Measurements from ENCODE around the gene NPAS2.
A peak's percentile ranks its signal among the peaks of the same experiment; 100 is the strongest.

NPAS2 gene

GRCh38 chr2:100887039-100887578, 67.2 kb downstream of the NPAS2 start:
- no peak for DNase-seq

GRCh38 chr2:100887713-100888495, 68.0 kb downstream of the NPAS2 start:
- DNase-seq = no peak

DNA sequence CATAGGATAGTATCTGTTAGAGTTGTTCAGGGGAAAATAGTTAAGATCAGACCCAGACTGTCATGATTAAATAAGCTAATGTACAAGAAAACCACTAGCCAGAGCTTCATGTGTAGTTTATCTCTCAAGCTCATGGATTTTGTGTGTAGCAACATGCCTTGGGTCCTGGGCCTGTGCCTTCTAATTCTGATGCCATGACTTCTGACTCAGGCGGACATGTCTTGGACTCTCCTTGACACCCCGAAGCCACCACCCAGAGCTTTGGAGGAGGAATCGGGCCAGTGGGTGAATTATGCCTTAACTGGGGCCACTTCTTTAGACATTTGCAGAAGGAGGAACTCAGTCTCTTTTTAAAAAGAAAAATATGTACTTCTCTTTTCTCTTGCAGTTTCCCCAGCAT, 68.7 kb downstream of the NPAS2 start:
- DNase-seq = peak in 3 of 4 experiments; percentile 11 to 28 (median 26)

DNA sequence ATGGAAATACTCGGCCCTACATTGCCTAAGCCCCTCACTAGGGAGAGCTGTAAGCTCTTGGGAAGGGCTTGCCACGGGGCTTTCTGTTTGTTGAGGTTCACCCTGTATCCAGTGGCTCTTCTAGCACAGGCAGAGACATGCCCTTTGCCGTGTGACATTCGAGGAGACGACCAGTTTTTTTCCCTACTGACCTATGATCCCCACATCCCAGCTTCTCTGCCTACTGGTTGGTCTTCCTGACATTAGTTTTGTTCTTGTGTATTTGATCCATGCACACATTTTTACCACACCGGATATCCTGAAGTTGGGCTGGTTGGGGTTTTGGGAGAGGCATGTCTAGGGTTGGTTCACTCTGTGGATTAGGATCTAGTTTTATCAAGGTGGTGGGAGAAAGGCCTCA, 69.3 kb downstream of the NPAS2 start:
- no peak for DNase-seq

- DNase-seq = peak; percentile 17 to 50 (median 32)
Observed at GRCh38 chr2:100891906-100892642, 72.1 kb downstream of the NPAS2 start.

DNA sequence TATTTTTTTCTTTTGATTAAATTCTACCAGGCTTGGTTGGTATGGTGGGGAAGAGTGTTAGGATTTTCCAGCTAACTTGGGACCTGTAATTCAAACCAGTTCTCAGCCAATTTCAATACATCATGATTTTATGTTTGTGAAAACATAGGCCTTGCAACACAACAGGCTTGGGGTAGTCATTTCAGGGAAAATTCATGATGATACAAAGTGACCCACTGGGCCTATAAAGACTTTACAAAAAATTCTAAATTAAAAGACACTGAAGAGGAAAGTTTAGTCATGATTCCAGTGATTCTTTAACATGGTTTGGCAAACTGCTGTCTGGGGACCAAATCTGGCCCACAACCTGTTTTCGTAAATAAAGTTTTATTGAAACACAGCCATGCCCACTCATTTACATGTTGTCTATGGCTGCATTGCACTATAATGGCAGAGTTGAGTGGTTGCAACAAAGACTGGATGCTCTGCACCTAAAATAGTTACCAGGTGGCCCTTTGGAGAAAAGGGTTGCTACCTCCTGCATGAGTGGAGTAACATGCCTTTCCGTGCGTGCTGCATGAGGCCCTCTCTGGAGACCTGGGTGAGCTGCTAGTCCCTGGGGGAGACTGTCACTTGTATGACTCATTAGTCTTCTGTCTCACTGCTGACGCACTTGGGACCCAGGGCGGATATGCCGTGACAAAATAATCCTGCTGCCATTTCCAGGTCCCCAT, 73.6 kb downstream of the NPAS2 start:
- no peak for DNase-seq

- DNase-seq = peak in 3 of 4 experiments; percentile 34 to 46 (median 39)
Observed at GRCh38 chr2:100894105-100894795, 74.3 kb downstream of the NPAS2 start.

- no peak for DNase-seq
Observed at GRCh38 chr2:100894796-100895156, 74.8 kb downstream of the NPAS2 start.

GRCh38 chr2:100895402-100895801, 75.5 kb downstream of the NPAS2 start:
- no peak for DNase-seq

DNA sequence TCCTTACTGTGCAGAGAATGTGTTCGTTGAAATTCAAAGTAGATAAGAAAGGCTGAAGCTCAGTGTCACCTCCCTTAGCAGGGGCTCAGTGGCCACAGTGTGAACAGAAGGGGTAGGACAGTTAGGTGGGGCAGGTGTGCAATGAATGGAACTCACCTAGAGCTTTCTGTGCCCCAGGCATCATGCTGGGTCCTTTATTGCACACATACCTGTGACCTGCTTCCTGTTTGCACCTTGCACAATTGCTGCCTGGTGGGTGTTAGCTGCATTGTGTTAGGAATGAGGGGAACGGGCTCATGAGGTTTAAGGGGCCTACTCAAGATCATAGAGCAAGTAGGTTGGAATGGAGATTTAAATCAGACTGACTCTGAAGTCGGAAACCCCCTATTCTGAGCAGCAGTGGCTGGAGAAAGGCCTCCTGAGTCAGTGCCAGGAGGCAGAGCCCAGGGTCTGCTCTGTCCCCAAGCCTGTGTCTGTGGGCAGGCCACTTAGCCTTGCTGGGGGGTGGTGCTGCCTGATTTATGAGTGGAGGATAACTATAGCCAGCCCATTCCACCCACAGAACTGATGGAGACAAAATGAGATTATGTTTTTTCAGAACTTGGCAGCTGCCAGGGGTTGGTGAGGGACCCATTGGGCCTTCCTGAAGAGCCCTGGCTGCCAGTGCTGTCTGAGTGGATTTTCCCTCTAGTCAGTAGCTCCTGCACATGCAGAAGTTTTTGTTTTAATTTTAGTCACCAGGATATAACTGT, 76.2 kb downstream of the NPAS2 start:
- DNase-seq = no peak

- DNase-seq = no peak
Observed at GRCh38 chr2:100898035-100898665, 78.2 kb downstream of the NPAS2 start.

GRCh38 chr2:100900156-100900795, 80.3 kb downstream of the NPAS2 start:
- no peak for DNase-seq

- DNase-seq = no peak
Observed at GRCh38 chr2:100902817-100903405, 83.0 kb downstream of the NPAS2 start.

DNA sequence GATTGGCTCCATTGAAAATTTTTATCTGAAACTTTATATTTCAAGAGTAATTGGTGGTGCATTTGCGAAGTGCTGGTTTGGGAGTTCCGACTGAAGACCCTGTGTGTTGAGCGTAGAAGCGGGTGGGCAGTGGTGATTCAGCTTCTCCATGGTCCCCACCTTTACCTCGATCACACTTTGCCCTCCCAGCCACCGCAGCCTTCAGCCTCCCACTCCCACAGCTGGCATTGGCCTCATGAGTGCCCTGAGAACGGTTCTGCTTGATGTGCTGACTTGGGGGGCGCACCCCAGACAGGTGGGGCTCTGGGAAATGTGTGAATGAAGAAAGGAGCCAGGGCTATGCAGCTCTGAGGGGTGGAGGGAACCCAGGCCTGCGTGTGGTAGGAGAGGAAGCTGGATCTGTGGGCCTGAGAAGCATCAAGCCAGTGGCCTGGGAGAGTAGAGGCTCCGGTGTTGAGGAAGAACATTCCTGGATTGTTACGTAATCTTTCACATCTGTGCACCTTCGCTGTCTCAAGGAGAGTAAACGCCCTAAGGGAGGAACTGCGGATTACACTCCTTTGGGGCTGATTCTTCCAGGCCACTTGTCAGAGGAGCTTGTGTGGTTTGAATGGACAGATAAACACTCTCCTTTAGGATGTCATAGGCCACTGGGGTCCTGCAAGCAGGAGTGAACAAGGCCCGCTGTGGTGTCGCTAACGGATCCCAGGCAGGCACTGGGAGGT, 83.8 kb downstream of the NPAS2 start:
- DNase-seq = no peak

GRCh38 chr2:100905132-100905805, 85.3 kb downstream of the NPAS2 start:
- DNase-seq = no peak

GRCh38 chr2:100906131-100906530, 86.2 kb downstream of the NPAS2 start:
- no peak for DNase-seq

DNA sequence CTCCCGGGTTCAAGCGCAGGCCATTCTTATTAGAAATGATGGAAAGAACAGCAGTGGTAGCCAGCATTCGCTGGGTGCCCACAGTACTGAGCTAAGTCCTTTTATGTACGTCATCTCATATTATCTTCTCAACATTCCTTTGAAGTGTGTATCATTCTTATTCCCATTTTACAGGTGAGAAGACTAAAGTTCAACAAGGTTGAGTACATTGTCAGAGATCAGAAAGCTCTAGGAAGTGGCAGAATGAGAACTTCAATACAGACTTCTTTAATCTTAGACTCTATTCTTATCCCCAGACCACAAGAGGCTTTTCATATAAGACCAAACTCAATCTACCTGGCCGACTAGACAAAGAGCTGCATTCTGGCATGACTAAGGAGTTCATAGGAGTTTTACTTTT, 86.7 kb downstream of the NPAS2 start:
- no peak for DNase-seq

DNA sequence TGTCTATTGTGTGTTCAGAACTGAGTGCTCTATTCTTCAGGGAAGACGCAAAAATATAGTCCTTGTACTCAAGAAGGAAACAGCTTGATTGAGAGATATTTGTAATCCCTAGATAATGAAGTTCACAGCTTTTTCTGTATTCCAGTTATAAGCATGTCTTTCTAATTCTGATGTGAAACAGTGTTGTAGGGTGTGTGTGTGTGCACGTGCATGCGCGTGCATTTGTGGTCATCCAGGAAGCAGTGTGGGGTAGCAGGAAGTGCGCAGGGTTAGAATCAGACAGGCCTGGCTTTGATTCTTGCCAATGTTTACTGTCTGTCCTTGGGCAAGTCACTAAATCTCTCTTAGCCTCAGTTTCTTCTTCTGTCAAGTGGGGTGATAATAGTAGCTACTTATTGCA, 87.9 kb downstream of the NPAS2 start:
- peak in 3 of 4 experiments; percentile 12 to 30 (median 17) for DNase-seq

- DNase-seq = no peak
Observed at GRCh38 chr2:100909534-100910081, 89.7 kb downstream of the NPAS2 start.

Measured in suppressor macrophage (primary cell).